Cardiac muscle cell (in vitro differentiated cells and primary cell): ENCODE results near the gene MARCHF10. TPM values are rescaled to one million over a fixed set of nuclear protein-coding genes. Genes with fewer than 3 reads are reported as not detected.

Experiments
- DNase-seq, 2 donors: peaks; one replicate each; pipeline versions ENCODE4 v3.0.0 to v3.0.0-alpha.2; 2010 to 2017; ENCODE audit warnings: low read depth in 1 of 2, low spot score in 1 of 2
- H3K27ac ChIP-seq: fragments of 200-600 bp; sonication (generic); 2 replicates; pipeline ENCODE4 v1.5.1; 2016
- H3K27me3 ChIP-seq: fragments of 200-600 bp; sonication (generic); 2 replicates; pipeline ENCODE4 v1.6.0; 2016; ENCODE audit warnings: control low read depth
- H3K36me3 ChIP-seq: fragments of 200-600 bp; sonication (generic); 2 replicates; pipeline ENCODE4 v1.5.1; 2016; ENCODE audit warnings: control low read depth
- H3K4me1 ChIP-seq: fragments of 200-600 bp; sonication (generic); 2 replicates; pipeline ENCODE4 v1.8.1; 2017; ENCODE audit warnings: low read depth, mild to moderate bottlenecking, mixed run types
- H3K4me3 ChIP-seq: fragments of 200-600 bp; sonication (generic); 2 replicates; pipeline ENCODE4 v1.5.1; 2016; ENCODE audit warnings: mild to moderate bottlenecking
- H3K9me3 ChIP-seq: fragments of 200-600 bp; sonication (generic); 2 replicates; pipeline ENCODE4 v1.5.1; 2017; ENCODE audit warnings: low read depth, mild to moderate bottlenecking, control low read depth
- polyA plus RNA-seq: library from polyadenylated mRNA; unstranded; fragments of >200 nt; fragmentation: Nextera tagmentation; extraction: Ambion mirVana; gene quantifications from 2 replicates; pipeline ENCODE4 v1.2.1, GENCODE V29; 2016
- total RNA-seq: library from RNA; depleted of rRNA; stranded (reverse); fragments of >200 nt; gene quantifications from 2 replicates; pipeline ENCODE4 v1.2.3, GENCODE V29; 2016
- TF ChIP-seq, protein P1 (sequence below): IDR thresholded peaks from 2 replicates; pipeline ENCODE4 v1.5.1; 2012; ENCODE audit warnings: low read depth, mild to moderate bottlenecking, low read length

Gene MARCHF10
- total and polyA plus RNA-seq, 2 experiments from 2014 or later, result 0.77 to 1.1 TPM

DNA sequence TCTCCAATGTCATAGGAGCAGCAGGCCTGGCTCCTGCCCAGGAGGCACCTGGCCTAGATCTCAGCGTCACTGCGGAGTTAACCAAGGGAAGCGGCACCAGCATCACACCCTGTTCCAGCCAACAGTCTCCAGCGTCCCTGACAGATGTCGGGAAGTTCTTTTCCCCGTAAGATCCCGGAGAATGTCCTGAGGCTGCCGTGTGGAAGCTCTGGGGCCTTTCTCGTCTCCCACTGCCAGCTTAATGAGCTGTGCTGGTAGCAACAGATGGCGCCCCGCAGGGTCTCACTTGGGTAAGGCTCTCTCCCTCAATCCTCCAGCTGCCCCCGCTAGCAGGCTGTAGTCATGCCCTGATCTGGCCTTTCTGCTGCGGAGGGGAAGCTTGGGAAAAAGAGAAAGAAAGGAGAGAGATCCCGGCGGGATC, 57.5 kb downstream of the MARCHF10 start:
- TF ChIP-seq, protein P1, sequence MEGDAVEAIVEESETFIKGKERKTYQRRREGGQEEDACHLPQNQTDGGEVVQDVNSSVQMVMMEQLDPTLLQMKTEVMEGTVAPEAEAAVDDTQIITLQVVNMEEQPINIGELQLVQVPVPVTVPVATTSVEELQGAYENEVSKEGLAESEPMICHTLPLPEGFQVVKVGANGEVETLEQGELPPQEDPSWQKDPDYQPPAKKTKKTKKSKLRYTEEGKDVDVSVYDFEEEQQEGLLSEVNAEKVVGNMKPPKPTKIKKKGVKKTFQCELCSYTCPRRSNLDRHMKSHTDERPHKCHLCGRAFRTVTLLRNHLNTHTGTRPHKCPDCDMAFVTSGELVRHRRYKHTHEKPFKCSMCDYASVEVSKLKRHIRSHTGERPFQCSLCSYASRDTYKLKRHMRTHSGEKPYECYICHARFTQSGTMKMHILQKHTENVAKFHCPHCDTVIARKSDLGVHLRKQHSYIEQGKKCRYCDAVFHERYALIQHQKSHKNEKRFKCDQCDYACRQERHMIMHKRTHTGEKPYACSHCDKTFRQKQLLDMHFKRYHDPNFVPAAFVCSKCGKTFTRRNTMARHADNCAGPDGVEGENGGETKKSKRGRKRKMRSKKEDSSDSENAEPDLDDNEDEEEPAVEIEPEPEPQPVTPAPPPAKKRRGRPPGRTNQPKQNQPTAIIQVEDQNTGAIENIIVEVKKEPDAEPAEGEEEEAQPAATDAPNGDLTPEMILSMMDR, result no peak
- Histone ChIP-seq H3K27ac (no peak overlapping the region), H3K4me1 (no peaks in the 10 kb centered on the region), H3K27me3 (no peaks in the 10 kb centered on the region), H3K9me3 (no peaks in the 10 kb centered on the region), H3K36me3 (no peaks in the 10 kb centered on the region), H3K4me3 (no peak overlapping the region)
- no peak for DNase-seq

DNA sequence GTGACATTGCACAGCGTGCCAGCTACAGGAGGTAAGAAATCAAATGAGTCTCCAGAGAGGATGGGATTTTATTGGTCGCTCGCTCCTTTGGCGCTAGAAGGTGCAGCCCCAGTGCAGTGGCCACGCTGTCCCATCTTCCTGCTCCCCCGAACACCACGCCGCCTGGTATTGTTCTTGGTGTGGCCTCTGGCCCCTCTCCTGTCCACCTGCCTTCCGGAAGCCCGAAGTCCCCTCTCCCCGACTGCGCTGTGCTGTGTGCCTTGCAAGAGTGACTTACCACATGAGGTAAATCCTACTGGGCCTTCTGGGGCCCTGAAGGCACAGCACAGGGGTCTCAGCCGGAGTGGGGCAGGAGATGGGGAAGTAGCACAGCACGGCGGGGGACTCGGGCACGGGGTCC, 58.2 kb downstream of the MARCHF10 start:
- no peak overlapping the region for H3K27ac ChIP-seq
- H3K4me3 ChIP-seq, result no peak overlapping the region
- no peaks in the 10 kb centered on the region for H3K9me3 ChIP-seq
- H3K36me3 ChIP-seq, result no peaks in the 10 kb centered on the region
- H3K27me3 ChIP-seq, result no peaks in the 10 kb centered on the region
- no peak for DNase-seq
- TF ChIP-seq, protein P1, result no peak
- no peaks in the 10 kb centered on the region for H3K4me1 ChIP-seq

DNA sequence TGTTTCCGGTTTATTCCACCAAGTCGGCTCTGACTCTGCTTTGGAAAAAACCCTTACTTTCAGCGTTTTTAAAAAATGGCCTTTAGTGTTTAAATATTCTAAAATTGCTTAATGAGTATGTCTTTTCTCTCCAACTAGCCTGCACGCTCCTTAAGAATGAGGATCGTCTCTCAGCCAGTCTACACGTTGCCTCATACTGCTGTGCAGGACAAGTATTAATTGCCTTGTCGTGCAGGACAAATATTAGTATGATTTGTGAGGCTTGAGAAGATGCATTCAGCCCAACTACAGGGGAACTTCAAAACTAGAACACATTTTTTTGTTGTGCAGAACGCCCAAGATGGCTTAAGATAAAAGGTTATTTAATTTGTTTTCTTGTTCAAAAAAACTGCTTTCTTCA, 61.2 kb downstream of the MARCHF10 start:
- H3K36me3 ChIP-seq, result no peaks in the 10 kb centered on the region
- no peaks in the 10 kb centered on the region for H3K4me1 ChIP-seq
- no peaks in the 10 kb centered on the region for H3K27me3 ChIP-seq
- TF ChIP-seq, protein P1, result no peak
- H3K9me3 ChIP-seq, result no peaks in the 10 kb centered on the region
- no peak overlapping the region for H3K27ac ChIP-seq
- no peak overlapping the region for H3K4me3 ChIP-seq
- no peak for DNase-seq

DNA sequence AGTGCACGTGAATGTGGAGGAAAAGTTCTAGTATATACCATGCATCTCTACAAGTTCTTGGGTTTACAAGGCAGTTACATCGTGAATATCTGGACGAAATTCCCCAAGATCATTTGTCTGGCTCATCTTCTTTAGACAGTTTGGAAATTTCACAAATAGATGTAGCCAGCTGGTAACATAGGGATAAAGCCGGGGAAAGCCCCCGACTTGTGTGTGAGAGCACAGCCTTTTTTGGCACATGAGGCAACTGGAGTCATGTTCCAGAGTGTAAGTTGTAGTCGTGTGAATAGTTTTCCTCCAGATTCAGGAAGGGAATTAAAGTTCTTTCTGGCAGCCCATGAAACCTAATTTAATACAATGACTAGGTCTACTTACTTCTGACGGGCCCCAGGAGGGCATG, 62.3 kb downstream of the MARCHF10 start:
- no peaks in the 10 kb centered on the region for H3K36me3 ChIP-seq
- H3K4me3 ChIP-seq, result no peak overlapping the region
- H3K27ac ChIP-seq, result no peak overlapping the region
- H3K9me3 ChIP-seq, result no peaks in the 10 kb centered on the region
- TF ChIP-seq, protein P1, result no peak
- H3K4me1 ChIP-seq, result no peaks in the 10 kb centered on the region
- no peaks in the 10 kb centered on the region for H3K27me3 ChIP-seq
- no peak for DNase-seq

DNA sequence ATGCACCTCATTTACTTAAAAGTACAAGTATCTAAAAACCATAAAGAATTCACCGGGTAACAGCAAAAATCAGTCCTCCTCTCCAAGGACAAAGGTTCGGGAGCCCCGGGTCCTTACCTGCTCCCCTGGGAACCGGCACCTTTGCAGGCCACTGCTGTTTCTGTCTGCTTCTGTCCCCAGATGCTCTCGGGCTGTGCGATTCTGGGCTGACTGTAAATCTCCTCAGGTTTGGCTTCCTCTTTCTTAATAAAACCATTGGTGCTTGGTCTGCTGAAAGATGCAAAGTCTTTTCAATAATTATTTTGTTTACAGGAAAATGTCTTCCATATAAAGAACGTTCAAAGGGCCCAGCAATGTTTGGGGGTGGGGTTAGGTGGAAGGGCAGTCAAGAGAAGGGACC, 63.9 kb downstream of the MARCHF10 start:
- DNase-seq, result no peak
- H3K27me3 ChIP-seq, result no peaks in the 10 kb centered on the region
- no peak overlapping the region for H3K4me3 ChIP-seq
- H3K4me1 ChIP-seq, result peaks cover 11% of the 10 kb centered on the region
- H3K36me3 ChIP-seq, result no peaks in the 10 kb centered on the region
- TF ChIP-seq, protein P1, result no peak
- no peaks in the 10 kb centered on the region for H3K9me3 ChIP-seq
- H3K27ac ChIP-seq, result no peak overlapping the region

DNA sequence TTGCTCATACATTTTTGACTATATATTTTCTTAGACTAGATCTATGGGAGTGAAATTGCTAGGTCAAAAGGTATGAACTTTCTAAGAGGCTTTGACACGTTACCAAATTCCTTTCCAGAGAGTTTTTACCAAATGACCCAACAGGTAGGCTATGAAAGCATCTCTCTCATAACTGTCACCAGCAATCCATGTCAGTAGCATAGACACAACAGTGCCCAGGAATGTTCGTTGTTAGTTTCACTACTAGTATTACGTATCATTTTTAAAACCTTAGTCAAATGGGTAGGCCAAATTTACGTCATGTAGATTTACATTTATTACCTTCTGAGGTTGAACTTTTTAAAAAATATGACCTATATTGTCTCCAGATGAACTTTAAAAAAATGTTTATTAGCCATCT, 66.8 kb downstream of the MARCHF10 start:
- Histone ChIP-seq H3K27ac (no peak overlapping the region), H3K27me3 (no peaks in the 10 kb centered on the region), H3K4me3 (no peak overlapping the region), H3K4me1 (peaks cover 17% of the 10 kb centered on the region), H3K9me3 (no peaks in the 10 kb centered on the region), H3K36me3 (no peaks in the 10 kb centered on the region)
- TF ChIP-seq, protein P1, result no peak
- DNase-seq, result no peak
